GM21367 (cell line): ENCODE data around the gene SCN7A.

Source experiments
- ATAC-seq: cut with Tn5 transposase; IDR thresholded peaks from one replicate; pipeline ENCODE4 v1.9.1; 2021; ENCODE audit not compliant: unreplicated experiment

SCN7A gene

DNA sequence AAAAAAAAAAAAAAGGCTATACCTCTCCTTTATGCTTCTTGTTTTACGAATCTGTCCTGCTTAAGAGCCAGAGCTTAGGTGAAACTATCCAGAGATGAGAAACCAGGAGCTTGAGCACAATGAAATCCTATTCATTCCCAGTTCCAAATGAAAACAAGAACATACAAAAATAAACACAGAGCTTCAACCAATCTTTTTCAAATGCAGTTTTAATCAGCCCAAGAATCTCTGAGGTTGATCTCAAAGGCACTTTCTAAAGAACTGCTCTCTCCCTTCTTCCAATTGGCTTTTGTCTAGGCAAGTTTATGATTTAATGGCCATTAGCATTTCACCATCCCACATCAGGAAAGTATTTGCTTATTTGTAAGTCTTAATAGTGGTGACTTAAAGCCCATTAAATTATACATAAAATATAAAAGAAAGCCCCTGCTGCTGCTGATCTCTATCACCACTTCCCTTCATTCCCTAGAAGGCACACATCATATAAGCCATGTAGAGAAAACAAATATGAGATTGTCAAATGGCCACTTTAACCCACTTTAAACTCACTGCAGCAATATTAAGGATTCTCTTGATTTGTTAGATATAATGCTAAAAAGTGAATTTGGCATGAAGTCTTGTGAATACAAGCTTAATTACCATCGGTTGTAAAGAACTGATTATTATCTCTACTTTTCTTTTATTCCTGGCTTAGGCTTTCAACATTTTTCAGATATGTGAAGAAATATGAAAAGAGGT lies 89.0 kb downstream of the SCN7A start:
- no peak for ATAC-seq

DNA sequence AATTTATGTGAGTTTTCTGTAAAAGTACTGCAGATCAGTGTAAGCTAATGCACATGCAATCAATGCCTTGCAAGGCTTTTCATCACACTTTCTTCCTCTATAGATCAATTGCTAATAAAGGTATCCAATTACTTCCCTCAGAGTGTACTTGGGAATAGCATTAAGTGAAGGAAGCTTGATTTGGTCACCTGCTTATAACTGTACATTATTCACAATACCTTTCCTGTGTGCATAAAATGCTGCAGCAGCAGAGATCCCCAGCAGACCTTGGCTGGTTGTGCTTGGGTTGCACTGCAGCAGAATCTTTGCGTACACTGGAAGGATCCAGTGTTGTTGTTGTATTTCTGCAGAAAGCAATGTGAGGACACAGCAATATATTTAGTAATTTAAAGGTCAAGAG lies 99.8 kb downstream of the SCN7A start:
- ATAC-seq = no peak

DNA sequence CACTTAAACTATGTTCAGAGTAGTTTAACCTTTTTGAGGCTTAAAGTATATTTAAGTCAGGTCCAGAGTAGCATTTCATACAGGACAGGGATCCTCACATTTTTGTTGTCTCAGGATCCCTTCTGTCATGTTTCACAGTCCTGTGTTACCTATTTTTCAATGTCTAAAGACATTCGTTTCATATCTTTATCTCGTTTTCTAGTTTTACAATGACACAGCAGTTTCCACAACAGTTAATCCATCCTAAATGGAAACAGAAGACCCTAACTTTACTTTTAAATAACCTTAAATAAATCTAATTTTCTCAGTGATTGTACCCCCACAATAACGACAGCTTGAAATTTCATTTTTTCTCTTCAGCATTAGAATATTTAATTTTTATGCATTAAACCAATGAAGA lies 101.0 kb downstream of the SCN7A start:
- ATAC-seq = no peak

DNA sequence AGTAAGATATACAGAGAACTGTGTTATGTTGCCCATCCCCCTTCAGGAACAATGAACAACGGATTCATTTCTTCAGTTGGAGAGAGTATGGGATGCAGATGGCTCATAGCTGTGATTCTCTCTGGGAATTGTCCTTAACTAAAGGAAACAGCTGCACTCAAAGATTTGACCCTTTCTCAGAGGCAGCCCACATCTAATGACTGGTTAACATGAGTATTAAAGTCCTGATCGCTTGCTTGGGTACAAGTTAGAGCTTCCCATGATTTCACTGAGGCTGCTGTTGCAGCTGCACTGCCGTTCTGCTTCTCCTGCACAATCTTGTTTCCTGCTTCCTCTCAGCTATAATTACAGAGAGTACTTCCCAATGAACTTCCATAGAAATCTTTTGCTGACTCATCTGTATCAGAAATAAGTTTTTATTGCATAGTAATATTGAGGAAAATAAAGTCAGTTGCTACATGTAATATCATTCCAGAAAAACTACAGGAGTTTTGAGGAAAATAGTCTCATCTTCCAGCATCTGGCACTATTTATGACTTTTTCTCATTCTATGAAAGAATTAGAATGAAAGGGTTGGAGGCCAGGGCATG lies 105.5 kb downstream of the SCN7A start:
- ATAC-seq = no peak

DNA sequence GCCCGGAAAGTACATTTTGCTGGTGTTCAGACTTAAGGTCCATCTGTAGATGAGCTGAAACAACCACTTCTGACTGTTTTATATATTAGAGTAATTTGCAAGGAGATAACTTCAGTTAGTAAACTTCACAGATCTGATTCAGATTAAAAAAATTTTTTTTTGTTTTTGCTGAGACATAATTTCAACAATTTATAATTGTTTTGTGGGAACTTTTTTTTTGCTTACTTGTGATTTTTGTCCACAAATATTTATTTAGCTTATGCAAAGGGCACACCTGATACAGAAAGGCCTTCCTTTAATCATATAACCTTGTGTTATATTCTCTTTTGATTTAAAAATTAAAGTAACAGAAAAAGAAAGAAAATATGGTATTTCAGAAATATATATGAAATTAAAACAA lies 108.7 kb downstream of the SCN7A start:
- no peak for ATAC-seq

DNA sequence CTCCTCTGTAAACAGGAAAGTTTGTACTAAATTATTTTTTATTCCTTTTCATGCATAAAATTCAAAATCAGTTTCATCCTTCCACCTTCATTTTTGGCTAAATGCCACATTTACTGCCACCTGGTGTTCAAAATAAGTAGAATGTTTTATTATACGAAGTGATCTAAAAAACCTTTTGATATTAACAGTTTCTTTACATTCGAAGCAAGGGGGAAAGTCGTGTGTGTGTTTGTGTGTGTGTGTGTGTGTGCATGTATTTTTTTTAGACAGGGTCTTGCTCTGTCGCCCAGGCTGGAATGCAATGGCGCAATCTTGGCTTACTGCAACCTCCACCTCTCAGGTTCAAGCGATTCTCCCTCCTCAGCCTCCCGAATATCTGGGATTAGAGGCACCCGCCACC lies 109.3 kb downstream of the SCN7A start:
- no peak for ATAC-seq

DNA sequence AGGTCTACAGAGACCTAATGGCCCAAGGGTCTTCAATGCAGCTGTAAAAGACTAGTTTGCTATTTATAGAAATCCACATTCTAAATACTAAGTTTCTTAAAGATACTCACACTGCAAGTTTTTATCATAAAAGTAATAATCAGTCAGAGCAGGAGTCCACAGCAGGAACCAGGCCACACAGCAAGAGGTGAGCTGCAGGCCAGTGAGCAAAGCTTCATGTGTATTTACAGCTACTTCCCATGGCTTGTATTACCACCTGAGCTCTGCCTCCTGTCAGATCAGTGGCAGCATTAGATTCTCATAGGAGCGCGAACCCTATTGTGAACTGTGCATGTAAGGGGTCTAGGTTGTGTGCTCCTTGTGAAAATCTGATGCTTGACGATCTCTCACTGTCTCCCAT lies 111.6 kb downstream of the SCN7A start:
- ATAC-seq = no peak

DNA sequence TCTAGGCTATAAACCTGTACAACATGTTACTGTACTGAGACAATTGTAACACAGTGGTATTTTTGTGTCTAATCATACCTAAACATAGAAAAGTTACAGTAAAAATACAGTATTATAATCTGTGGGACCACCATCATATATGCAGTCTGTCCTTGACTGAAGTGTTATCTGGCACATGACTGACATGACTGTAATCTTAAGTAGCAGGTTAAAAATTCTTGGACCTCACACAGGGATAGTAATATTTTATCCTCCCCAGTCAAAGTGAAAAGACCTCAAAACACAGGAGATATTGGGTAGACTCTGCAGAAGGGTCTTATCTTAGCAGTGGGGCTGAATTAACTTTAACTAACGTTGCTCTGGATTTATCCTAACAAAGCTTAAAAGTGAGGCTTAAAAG lies 113.4 kb downstream of the SCN7A start:
- ATAC-seq = no peak

DNA sequence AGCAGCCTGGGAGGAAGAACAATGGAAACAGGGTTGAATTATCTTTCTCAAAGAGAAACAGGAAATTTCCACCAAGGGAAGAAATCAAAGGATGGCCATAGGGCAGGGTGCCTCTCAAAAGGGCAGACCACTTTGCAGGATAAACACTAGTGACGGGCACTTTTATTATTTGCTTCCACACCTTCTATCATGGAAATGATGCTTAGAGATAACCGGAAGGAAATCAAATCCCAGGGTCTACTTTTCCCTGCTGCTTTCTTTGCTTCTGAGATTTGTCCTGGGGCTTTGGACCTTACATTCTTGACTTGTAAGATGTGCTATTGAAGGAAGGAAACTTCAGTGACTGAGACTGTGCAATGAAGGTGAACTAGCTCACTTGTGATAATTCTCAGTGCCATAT lies 117.2 kb downstream of the SCN7A start:
- no peak for ATAC-seq

DNA sequence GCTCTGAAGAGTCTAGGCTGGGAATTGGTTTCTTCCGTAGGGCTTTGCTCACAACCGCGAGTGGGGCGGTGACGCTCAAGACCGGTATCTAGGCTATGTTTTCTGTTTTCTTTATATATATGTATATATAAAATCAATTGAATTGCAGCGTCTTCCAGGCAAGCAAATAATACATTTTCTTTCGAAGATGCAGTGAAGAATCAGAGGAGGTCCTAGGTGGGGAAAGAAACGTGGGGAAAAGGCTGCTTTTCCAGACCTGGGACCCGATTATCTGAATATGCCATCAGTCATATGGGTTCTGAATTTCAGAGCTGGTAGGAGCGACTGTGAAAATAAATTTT lies 117.6 kb downstream of the SCN7A start:
- ATAC-seq = no peak

DNA sequence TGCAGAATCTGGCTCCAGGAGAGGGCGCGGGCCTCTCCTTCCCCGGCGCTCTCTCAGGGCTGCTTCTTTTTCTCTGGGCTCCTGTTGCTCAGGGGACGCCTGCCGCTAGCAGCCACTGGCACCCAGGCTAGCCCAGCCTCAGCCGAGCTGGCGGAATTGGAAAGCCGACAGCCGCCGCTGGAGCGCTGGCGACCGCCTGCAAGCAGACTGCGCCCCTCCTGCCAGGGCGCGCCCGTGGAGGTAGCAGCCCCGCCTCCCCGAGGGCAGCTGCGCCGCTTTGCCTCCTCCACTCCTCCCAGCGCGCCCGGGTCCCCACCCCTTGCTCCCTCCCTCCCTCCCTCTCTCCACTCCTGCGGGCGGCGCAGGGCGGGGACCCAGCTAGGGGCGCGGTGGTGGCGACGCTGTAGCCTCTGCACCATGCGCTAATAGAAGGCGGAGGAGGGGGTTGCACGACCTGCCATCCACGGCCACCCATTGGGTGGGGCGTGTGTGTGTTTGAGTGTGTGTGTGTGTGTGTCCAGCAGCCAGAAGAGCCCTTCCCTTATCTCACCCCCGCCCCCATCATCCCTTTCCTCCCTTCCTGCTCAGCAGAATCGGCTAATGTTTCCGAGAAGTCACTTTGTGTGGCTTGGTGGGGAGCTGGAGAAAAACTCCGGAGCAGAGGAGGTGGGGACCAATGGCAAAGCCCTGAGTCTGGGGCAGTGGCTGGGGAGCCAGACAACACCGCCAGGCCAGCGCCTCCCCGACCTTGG lies 118.1 kb downstream of the SCN7A start, which contains the start of gene SCN9A:
TSS of gene SCN9A (minus strand) at position 209 of the 752 bp plus-strand sequence. CDS start 64,188 bp downstream, outside the sequence.
- peak; percentile 43 for ATAC-seq

DNA sequence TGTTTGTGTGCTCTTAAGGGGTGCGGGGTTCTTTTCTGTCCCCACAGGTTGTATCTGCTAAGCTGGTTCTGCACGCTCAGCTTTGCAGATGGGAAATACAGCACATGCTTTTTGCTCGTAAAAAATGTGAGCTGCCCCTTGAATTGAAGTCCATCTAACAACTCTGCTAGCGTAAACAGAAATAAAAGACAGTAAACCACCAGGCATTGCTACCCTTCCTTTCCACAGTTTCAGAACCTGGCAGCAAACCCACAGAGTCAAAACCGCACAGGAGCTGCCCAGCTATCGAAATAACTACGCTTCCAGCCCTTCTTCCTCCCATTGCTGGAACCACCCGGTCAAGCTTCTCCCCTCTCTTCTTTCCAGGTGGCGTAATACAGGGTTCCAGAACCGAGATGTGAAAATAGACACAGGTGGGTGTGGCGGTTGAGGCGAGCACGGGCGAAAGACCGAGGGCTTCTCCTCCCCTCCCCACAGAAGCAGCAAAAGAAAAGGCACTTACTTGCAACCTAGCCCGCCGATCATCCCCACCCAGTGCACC lies 118.8 kb downstream of the SCN7A start:
- ATAC-seq = peak; percentile 28

DNA sequence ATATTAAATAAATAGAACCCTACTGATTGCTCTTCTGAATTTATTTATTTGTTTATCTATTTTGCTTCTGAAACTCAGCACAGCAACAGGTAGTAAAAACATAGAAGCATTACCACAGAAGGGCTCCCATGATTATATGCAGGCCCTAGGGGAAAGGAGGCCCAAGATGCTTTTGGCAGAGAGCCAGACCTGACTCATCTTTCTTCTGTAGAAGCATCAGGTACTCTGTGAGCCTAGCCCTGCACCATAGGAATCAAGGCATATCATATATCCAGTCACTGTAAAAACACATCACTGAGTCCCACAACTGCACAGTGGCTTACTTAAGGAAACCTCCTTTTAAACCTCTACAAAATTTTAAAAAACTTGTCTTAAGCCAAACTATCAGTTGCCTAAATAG lies 120.1 kb downstream of the SCN7A start:
- ATAC-seq = no peak

DNA sequence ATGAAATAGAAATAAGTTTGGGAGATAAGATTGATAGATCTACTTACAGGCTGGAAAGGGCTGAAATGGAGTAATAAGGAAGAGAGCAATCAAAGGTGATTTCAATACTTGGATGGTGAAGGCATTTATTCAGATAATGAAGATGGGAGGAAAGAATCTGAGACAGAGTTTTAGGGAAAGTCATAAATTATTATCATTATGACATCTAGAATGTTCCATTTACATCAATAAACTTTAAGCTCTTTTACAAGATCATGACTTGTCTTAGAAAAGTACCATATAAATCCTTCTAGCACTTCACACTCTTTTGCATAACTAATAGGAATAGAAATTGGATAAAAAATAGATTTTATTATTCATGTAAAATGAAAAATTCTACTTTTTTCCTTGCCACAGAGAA lies 120.5 kb downstream of the SCN7A start:
- no peak for ATAC-seq

DNA sequence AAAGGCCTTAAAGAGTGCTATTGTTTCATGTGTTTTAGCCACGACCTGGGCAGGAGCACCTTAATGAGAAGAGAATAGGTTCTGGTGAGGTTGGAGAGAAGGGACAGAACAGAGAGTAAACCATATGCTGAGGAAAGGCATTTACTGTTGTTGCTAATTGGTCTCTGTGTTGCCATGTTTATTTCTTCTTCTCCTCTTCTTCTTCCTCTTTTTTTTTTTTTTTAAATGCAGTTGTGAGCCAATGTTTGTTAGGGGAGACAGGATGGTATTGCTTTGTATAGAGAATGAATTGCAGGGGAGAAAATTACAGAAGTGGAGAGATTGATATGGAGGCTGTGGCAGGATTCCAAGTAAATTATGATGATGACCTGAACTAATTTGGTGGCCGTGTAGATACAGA lies 120.9 kb downstream of the SCN7A start:
- ATAC-seq = no peak

DNA sequence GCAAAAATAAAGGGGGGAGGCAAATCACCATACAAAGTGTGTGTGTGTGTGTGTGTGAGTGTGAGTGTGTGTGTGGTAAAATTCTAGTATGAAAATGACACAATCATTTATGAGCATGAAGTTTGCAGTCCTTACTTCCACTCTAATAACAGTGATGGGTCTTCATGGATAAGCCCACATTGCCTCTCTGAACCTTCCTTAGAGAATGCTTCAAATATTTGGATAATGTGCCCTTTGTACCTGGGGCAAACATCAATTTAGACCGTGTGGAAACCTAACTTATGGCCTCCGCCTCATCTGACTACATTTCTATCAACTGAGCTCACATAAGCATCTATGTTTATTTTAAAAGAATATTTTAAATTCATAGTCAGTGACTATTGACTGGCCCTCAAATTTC lies 122.0 kb downstream of the SCN7A start:
- no peak for ATAC-seq

DNA sequence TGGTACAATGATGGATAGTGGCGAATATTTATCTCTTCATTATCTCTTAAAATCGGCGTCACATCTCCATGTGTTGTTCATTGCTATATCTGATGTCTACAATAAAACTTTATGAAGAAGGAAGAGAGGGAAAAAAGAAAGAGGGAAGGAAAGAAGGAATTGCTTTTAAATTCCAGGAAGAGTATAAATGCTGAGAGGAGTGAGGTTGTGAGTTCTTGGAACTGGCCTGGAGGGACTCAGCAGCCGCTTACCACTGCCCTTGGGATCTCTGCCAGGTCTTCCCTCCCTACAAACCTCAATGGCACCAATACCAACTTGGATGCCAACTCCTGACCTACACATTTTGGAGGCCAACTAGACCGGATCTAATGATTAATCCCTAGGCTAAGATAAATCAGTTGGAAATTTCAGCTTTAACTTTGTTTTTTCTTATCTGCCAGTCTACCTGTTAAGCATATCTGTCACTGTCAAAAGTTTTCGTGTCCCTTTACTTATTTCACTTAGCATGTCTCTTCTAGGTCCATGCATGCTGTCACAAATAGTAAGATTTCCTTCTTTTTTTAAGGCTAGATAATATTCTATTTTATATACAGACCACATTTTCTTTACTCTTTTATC lies 128.1 kb downstream of the SCN7A start:
- ATAC-seq = no peak

DNA sequence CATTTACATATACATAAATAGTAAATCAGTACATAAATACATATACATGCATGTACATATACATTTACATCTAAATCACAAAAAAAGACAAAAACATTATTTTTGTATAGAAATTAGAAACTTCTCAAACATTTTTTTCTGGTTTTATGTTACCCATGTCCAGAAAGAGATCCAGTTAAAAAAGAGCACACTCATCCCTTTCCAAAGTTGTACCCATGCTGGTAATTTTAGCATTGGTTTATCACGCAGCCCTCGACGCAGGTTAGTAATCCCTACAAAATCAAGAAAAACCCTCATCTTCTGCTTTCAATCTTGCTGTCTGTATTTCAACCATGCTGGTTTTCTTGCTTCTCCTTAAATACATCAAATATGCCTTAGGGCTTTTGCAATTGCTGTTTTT lies 128.8 kb downstream of the SCN7A start:
- no peak for ATAC-seq

DNA sequence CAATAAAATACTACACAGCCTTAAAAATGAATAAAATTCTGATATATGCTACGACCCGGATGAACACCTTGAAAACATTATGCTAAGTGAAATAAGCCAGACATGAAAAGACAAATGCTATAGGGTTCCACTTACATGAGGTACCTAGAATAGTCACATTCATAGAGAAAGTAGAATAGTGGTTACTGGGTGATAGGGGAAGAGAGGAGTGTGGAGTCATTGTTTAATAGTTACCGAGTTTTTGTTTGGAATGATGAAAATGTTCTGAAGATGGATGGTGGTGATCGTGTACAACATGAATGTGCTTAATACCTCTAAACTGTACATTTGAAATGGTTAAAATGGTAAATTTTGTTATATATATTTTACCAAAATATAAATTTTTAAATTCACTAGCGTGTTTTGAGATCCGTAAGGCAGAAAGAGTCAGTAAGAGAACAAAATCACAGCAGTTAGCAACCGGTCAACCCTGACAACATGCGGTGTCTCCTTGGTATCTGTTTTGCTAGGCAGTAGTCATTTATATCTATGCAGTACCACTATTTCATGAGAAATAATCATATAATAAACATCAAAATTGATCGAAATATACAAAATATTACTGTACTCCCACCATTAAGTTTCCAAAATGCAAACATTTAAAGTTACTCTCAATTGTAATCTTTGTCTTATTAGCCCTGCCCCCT lies 129.4 kb downstream of the SCN7A start:
- no peak for ATAC-seq

DNA sequence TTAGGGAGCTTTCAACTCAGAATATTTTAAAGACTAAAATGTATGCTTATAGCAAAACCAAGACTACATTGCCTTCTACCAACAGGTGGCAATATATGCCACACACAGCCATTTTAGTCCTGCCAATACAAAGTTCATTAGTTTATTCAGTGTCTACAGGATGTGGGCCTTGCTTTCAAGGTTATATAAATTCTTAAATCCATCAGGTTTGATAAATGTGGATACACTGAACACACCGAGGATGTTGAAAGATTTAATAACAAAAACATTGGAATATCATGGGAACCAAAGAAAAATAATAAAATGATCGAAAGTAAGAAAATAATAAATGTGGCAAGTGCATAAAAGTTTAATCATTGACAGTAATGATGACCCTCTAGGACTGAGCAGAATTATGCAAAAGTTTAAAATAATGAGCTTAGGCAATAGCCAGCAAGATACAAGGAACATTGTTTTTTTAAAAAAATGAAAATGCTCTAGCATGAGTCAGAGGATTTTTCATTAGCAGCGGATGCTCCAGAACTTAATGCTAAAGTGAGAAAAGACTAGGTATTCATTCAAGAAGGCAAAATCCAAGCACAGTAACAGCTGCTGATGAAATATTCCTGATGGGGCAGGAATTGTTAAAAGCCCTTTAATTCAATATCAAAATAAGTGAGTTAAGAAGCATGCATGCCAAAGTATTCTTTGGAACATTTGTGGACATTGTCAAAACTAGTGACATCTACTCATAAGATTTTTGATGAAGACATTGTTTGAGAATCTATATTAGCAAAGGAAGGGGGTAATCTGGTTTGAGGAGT lies 132.5 kb downstream of the SCN7A start:
- ATAC-seq = peak; percentile 63
